Islet of Langerhans (tissue), 1 donor: ENCODE data around the gene DENND6A.
"Not testable (repeated sequence)": the region's sequence is repeated elsewhere in the genome, so short reads cannot be mapped to it uniquely, and the experiment has no call there.

Source experiments
- FAIRE-seq: peaks from one replicate; lab custom pipeline; 2011; peaks lifted over from hg19 to GRCh38; lab: Jason Lieb, UNC

Gene DENND6A, protein sequence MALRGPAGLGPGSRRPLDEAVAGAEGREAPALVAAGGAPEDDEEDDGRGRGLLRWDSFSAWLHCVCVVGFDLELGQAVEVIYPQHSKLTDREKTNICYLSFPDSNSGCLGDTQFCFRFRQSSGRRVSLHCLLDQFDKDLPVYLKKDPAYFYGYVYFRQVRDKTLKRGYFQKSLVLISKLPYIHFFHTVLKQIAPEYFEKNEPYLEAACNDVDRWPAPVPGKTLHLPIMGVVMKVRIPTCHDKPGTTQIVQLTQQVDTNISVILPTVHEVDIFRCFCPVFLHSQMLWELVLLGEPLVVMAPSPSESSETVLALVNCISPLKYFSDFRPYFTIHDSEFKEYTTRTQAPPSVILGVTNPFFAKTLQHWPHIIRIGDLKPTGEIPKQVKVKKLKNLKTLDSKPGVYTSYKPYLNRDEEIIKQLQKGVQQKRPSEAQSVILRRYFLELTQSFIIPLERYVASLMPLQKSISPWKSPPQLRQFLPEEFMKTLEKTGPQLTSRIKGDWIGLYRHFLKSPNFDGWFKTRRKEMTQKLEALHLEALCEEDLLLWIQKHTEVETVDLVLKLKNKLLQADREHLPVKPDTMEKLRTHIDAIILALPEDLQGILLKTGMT

DNA sequence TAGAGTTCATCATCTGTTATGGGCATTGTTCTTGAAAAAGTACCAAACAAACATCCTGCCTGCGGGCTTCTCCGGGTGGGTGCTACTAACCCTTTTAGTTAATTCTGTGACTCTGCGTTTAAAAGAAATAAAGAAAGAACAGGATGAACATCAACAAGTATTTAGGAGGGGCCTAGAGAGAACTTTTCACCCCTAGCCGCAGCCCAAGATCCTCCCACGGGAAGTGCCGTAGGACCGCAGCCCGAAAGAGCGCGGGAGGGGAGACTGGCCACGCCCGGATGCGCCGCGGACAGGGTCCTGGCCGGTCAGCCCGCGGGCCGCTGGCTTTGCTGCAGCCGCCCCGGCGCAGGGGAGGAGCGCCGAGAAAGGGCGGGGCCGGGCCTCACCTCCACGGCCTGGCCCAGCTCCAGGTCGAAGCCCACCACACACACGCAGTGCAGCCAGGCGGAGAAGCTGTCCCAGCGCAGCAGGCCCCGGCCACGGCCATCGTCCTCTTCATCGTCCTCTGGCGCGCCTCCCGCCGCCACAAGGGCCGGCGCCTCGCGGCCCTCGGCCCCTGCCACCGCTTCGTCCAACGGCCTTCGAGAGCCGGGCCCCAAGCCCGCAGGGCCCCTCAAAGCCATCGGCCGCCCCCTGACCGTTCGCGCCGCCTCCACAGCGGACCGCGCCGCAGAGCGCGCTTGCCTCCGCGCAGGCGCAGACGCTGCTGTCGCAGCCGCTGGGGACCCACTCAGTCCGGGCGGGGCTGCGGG, at the start of gene DENND6A:
DENND6A (minus strand) TSS at position 682 of the 752 bp plus-strand sequence; CDS start at position 623, 59 bp downstream.
- no peak for FAIRE-seq

- FAIRE-seq: no peak
Measured at GRCh38 chr3:57740027-57740426, 47.1 kb upstream of the DENND6A start.

- FAIRE-seq: no peak
Measured at GRCh38 chr3:57738391-57738790, 45.5 kb upstream of the DENND6A start.

DNA sequence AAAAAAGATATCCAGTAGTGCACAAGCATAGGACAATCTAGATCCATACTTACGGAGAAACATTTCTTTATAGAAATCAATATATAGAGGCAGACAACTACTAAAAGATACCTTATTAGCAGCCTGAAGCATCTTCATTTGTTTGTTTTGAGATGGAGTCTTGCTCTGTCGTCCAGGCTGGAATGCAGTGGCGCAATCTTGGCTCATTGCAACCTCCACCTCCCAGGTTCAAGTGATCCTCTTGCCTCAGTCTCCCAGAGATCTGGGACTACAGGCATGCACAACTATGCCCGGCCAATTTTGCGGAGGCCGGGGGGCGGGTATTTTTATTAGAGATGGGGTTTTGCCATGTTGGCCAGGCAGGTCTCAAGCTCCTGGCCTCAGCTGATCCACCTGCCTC, 45.0 kb upstream of the DENND6A start:
- FAIRE-seq: no peak

- no peak for FAIRE-seq
Measured at GRCh38 chr3:57735405-57735804, 42.5 kb upstream of the DENND6A start.

- no peak for FAIRE-seq
Measured at GRCh38 chr3:57733790-57734189, 40.9 kb upstream of the DENND6A start.

DNA sequence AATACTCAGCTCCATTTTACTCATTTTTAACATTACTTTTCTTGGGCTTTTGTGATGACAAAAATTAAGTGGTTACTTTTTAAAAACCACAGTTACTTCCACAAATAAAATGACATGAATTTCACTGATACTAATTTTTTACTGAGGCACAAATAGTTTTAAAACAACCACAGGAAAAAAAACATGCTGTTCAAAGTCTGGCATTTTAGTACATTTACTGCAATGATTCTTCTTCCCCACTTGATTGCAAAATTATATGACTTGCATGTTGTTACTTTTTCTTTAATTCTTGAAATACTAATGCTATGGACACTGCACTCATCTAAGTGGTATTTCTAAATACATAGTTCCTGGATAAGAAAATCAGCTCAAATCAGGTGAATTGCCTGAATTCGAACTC, 38.4 kb upstream of the DENND6A start:
- no peak for FAIRE-seq

DNA sequence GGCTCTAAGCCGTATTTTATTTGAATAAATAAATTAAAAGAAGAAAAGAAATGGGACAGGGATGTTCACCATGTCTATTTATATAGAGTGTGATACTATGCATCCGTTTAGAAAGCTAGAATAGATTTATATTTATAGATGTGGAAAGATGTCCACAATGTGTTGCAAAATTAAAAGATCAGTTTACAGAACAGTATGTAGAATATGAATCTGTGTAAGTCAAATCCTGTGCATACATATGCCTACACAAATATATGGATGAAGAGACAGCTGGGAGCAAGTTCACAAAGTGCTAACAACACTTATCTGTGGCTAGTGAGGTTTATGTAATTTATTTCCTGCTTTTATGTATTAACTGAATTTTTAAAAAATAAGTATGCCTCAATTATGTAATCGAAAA, 37.8 kb upstream of the DENND6A start:
- FAIRE-seq: no peak

DNA sequence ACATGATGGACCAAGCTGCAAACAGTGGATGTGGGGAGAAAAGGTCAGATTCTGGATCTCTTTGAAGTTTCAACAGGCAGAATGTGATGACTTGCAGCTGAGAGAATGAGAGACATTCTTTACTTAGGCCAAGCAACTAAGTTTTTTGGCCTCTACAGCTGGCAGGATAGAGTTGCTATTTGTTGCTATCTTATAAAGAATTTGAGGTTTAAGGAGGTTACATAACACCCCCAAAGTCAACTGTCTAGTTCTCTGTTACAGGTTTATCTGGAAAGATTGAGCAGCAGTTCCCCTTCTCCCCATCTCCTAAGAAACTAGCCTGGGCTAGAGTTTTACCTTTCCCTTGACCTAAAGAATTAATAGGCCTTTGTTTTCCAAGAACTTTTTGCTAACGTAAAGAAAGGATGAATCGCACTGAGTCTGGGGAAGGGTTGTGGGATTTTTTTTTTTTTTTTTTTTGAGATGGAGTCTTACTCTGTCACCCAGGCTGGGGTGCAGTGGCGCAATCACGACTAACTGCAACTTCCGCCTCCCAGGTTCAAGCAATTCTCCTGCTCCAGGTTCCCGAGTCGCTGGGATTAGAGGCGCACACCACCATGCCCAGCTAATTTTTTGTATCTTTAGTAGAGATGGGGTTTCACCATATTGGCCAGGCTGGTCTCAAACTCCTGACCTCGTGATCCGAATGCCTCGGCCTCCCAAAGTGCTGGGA, 36.6 kb upstream of the DENND6A start:
- FAIRE-seq: no peak

DNA sequence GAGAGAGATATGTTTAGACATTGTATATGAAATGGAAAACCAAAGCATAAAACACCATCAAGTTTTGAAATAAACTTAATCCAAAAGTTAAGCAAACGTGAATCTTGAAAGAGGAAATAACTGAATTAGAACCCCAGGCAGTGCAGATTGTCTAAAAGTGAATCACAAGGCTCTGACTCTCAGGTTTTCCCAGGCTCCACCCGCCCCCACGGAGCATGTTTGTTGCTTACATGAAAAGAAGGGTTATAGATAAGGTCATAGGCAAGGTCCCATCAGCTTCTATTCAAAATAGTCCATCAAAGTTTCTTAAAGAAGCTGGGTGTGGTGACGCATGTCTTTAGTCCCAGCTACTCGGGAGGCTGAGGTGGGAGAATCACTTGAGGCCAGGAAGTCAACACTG, 34.2 kb upstream of the DENND6A start:
- FAIRE-seq: no peak

DNA sequence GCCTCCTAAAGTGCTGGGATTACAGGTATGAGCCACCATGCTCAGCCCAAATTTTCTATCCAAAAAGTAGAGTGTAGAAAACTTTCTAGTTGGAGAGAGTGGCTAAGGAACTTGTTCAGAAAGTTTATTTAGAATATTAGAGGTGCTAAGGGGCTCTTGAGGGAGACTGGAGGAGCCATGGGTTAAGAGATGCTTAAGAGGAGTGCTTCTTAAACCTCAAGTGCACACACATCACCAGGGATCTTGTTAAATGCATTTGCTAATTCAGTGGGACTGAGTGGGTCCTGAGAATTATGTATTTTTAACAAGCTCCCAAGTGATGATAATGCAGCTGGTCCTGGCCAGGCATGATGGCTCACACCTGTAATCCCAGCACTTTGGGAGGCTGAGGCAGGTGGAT, 33.5 kb upstream of the DENND6A start:
- FAIRE-seq: no peak

- no peak for FAIRE-seq
Measured at GRCh38 chr3:57718118-57718517, 25.2 kb upstream of the DENND6A start.

DNA sequence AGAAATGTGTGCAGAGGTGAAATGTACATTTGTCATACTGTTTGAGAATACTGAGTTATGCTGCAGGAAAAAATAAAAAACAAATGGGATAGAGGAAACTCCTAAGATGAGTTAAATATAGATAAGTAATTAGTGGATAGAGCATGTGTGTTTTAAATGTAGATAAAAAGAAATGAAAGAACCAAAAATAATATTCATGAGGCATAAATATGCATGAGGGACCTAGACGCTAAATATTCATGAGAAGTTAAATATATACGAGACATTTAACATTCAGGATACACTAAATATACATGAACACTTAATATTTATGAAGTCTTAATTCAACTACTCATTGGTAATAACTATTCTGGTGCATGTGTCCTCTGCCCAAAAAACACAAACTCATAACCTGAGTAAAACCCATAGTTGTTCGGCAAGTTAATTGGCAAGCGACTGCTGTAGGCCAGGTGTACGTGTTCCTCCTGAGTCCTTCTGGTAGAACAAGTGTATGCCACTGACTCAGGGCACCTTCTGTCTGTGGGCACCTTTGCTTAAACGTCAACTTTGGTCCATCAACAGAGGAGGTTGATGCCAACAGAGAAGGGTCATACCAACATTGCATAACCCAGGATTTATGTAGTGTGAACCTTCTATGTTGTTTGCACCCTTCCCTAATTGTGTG, 24.5 kb upstream of the DENND6A start:
- FAIRE-seq: no peak

- no peak for FAIRE-seq
Measured at GRCh38 chr3:57715686-57716085, 22.8 kb upstream of the DENND6A start.

GRCh38 chr3:57709559-57709958, 16.7 kb upstream of the DENND6A start:
- no peak for FAIRE-seq

- no peak for FAIRE-seq
Measured at GRCh38 chr3:57709031-57709430, 16.2 kb upstream of the DENND6A start.

DNA sequence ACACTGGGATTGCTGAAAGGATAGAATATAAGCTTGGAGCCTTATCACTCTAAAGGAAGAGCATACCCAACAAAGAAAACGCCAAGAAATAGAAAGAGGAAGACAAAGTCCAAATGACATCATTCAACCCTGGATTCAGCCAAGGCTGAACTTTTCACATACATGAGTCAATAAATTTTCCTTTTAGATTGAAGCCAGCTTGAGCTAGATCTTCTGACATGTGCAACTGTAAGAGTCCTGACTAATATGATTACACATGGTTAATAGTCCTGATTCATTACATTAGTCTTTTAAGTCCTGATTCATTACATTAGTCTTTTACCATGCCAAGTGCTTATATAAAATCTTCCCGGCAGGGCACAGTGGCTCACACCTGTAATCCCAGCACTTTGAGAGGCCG, 13.6 kb upstream of the DENND6A start:
- no peak for FAIRE-seq

GRCh38 chr3:57705351-57705750, 12.5 kb upstream of the DENND6A start:
- FAIRE-seq: not testable (repeated sequence)

DNA sequence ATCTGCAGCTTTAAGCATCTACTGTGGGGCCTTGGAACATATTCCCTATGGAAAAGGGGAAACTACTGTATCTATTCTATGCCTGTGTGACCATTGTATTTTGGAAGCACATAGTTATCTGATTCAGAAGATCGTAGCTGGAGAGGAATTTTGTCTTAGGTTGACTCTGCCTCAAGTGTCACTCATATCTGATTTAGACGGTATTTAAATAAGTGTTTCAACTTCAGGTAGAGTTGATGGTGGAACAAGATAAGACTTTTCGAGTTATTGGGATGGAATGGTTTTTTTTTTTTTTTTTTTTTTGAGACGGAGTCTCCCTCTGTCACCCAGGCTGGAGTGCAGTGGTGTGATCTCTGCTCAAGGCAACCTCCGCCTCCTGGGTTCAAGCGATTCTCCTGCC, 8.9 kb upstream of the DENND6A start:
- no peak for FAIRE-seq

- FAIRE-seq: no peak
Measured at GRCh38 chr3:57700737-57701136, 7.9 kb upstream of the DENND6A start.

DNA sequence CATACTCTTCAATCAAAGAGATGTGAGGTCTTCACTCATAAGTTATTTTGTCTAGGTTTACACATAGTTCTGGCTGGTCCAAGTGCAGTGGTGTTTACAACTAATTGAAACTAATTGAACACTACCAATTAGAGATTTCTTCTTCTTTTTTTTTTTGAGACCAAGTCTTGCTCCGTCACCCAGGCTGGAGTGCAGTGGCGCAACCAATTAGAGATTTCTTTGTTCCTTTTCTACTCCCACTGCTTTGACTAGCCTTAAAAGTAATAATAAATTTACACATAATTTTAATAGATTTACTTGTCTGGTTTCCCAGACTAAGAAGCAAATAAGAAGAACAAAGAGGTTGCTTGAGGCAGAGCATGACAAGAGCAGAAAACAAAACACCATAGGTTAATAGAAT, 6.7 kb upstream of the DENND6A start:
- no peak for FAIRE-seq

- no peak for FAIRE-seq
Measured at GRCh38 chr3:57696801-57697321, 4.0 kb upstream of the DENND6A start.
